H9 (cell line): ENCODE data around the gene SLFN5. TPM values are rescaled to one million over a fixed set of nuclear protein-coding genes. Genes with fewer than 3 reads are reported as not detected.

ENCODE experiments used
- DNase-seq: peaks from one replicate; pipeline ENCODE4 v3.0.0-alpha.2; 2017
- H2AFZ ChIP-seq: one replicate; pipeline ENCODE4 v1.6.1; 2013; ENCODE audit warnings: mild to moderate bottlenecking, low read length, control low read depth, moderate library complexity
- H2AK5ac ChIP-seq: 2 replicates; pipeline ENCODE4 v1.6.1; 2013; ENCODE audit warnings: low read length, control low read depth, mixed read lengths; ENCODE audit not compliant: insufficient read length
- H2BK120ac ChIP-seq: one replicate; pipeline ENCODE4 v1.6.1; 2013; ENCODE audit warnings: low read depth, mild to moderate bottlenecking, low read length, control low read depth, inconsistent platforms; ENCODE audit not compliant: poor library complexity, severe bottlenecking
- H2BK12ac ChIP-seq: 2 replicates; pipeline ENCODE4 v1.6.1; 2013; ENCODE audit warnings: low read length, control low read depth, mixed read lengths, low read depth; ENCODE audit not compliant: insufficient read length
- H2BK15ac ChIP-seq: 2 replicates; pipeline ENCODE4 v1.6.1; 2013; ENCODE audit warnings: low read depth, low read length, control low read depth
- H2BK20ac ChIP-seq: one replicate; pipeline ENCODE4 v1.6.1; 2013; ENCODE audit warnings: low read depth, mild to moderate bottlenecking, low read length, control low read depth, inconsistent platforms; ENCODE audit not compliant: poor library complexity, severe bottlenecking
- H2BK5ac ChIP-seq: 2 replicates; pipeline ENCODE4 v1.6.1; 2013; ENCODE audit warnings: low read length, control low read depth, mixed read lengths; ENCODE audit not compliant: insufficient read length
- H3K14ac ChIP-seq: 2 replicates; pipeline ENCODE4 v1.6.1; 2013; ENCODE audit warnings: low read length, control low read depth; ENCODE audit not compliant: insufficient read depth
- H3K18ac ChIP-seq: 2 replicates; pipeline ENCODE4 v1.6.1; 2013; ENCODE audit warnings: low read depth, mild to moderate bottlenecking, mixed read lengths, low read length, control low read depth; ENCODE audit not compliant: insufficient read length
- H3K23ac ChIP-seq: 2 replicates; pipeline ENCODE4 v1.6.1; 2013; ENCODE audit warnings: low read length, control low read depth, mixed read lengths, low read depth; ENCODE audit not compliant: insufficient read length
- H3K23me2 ChIP-seq: 2 replicates; pipeline ENCODE4 v1.6.1; 2013; ENCODE audit warnings: low read depth, mild to moderate bottlenecking, mixed read lengths, low read length, control low read depth; ENCODE audit not compliant: insufficient read length, poor library complexity, severe bottlenecking
- H3K27ac ChIP-seq: 2 replicates; pipeline ENCODE4 v1.5.1; 2013; ENCODE audit warnings: low read length, control low read depth, mixed read lengths, low read depth; ENCODE audit not compliant: insufficient read length
- H3K27me3 ChIP-seq: 2 replicates; pipeline ENCODE4 v1.6.1; 2013; ENCODE audit warnings: low read length, control low read depth, inconsistent platforms; ENCODE audit not compliant: insufficient read depth
- H3K4ac ChIP-seq: 2 replicates; pipeline ENCODE4 v1.6.1; 2013; ENCODE audit warnings: low read depth, mild to moderate bottlenecking, control low read depth, inconsistent platforms, low read length, moderate library complexity
- H3K4me1 ChIP-seq: 2 replicates; pipeline ENCODE4 v1.6.1; 2013; ENCODE audit warnings: low read length, control low read depth, inconsistent platforms; ENCODE audit not compliant: insufficient read depth
- H3K4me2 ChIP-seq: 2 replicates; pipeline ENCODE4 v1.6.1; 2013; ENCODE audit warnings: low read length, control low read depth, mixed read lengths; ENCODE audit not compliant: insufficient read length, insufficient read depth
- H3K56ac ChIP-seq: 2 replicates; pipeline ENCODE4 v1.6.1; 2013; ENCODE audit warnings: low read depth, mild to moderate bottlenecking, mixed read lengths, low read length, control low read depth; ENCODE audit not compliant: insufficient read length
- H3K79me1 ChIP-seq: 2 replicates; pipeline ENCODE4 v1.6.1; 2013; ENCODE audit warnings: low read depth, mild to moderate bottlenecking, moderate library complexity, low read length, control low read depth, inconsistent platforms; ENCODE audit not compliant: insufficient read depth, poor library complexity, severe bottlenecking
- H3K79me2 ChIP-seq: 2 replicates; pipeline ENCODE4 v1.6.1; 2013; ENCODE audit warnings: low read length, control low read depth, inconsistent platforms; ENCODE audit not compliant: insufficient read depth
- H3K9ac ChIP-seq: 2 replicates; pipeline ENCODE4 v1.6.1; 2013; ENCODE audit warnings: low read length, control low read depth, mixed read lengths; ENCODE audit not compliant: insufficient read length; ENCODE audit errors: extremely low read depth
- H3K9me3 ChIP-seq: one replicate; pipeline ENCODE4 v1.6.1; 2013; ENCODE audit warnings: low read depth, low read length, inconsistent platforms; ENCODE audit not compliant: control insufficient read depth
- H3T11ph ChIP-seq: one replicate; pipeline ENCODE4 v1.6.1; 2013; ENCODE audit warnings: mild to moderate bottlenecking, low read length, control low read depth, inconsistent platforms
- H4K20me1 ChIP-seq: one replicate; pipeline ENCODE4 v1.6.1; 2013; ENCODE audit not compliant: control insufficient read depth, insufficient read length, insufficient read depth
- H4K5ac ChIP-seq: 2 replicates; pipeline ENCODE4 v1.6.1; 2013; ENCODE audit warnings: low read depth, mild to moderate bottlenecking, mixed read lengths, low read length, control low read depth; ENCODE audit not compliant: insufficient read length
- H4K8ac ChIP-seq: replicated peaks from 2 replicates; pipeline ENCODE4 v1.6.1; 2013; ENCODE audit warnings: low read length, control low read depth, mixed read lengths, low read depth; ENCODE audit not compliant: insufficient read length
- H4K91ac ChIP-seq: 2 replicates; pipeline ENCODE4 v1.6.1; 2013; ENCODE audit warnings: low read depth, mild to moderate bottlenecking, moderate library complexity, mixed read lengths, low read length, control low read depth; ENCODE audit not compliant: insufficient read length
- H3K27ac Mint-ChIP-seq, 3 experiments: 2 replicates in 2 of 3; 3 replicates in 1 of 3; pipeline ENCODE4 v1.8.0; 2020 to 2021; ENCODE audit warnings: mixed read lengths in 3 of 3, mild to moderate bottlenecking in 1 of 3, moderate library complexity in 1 of 3
- H3K27me3 Mint-ChIP-seq: 2 replicates; pipeline ENCODE4 v1.8.0; 2021; ENCODE audit warnings: low read depth, mild to moderate bottlenecking, moderate library complexity, mixed read lengths
- H3K36me3 Mint-ChIP-seq, 3 experiments: 2 replicates in 2 of 3; 3 replicates in 1 of 3; pipeline ENCODE4 v1.8.0; 2020 to 2021; ENCODE audit warnings: low read depth in 3 of 3, mixed read lengths in 3 of 3; ENCODE audit not compliant: insufficient read depth in 1 of 3
- H3K4me1 Mint-ChIP-seq, 2 experiments: 2 replicates each; pipeline ENCODE4 v1.8.0; 2020; ENCODE audit warnings: mixed read lengths in 2 of 2
- H3K4me3 Mint-ChIP-seq, 2 experiments: 2 replicates in 1 of 2; 3 replicates in 1 of 2; pipeline ENCODE4 v1.8.0; 2020 to 2021; ENCODE audit warnings: mild to moderate bottlenecking in 2 of 2, mixed read lengths in 2 of 2, moderate library complexity in 1 of 2
- H3K9me3 Mint-ChIP-seq, 2 experiments: 2 replicates in 1 of 2; 3 replicates in 1 of 2; pipeline ENCODE4 v1.8.0; 2020; ENCODE audit warnings: mild to moderate bottlenecking in 2 of 2, mixed read lengths in 2 of 2, moderate library complexity in 1 of 2
- CTCF ChIP-seq: fragments of 200-600 bp; sonication (generic); conservative IDR thresholded peaks from 3 replicates; pipeline ENCODE4 v1.8.0; 2021; ENCODE audit warnings: antibody characterized with exemption, mild to moderate bottlenecking
- WGBS: extraction: QIAGEN DNeasy Blood & Tissue Kit; methylation state at CpG from one replicate; pipeline ENCODE4 v1.1.7; 2013; ENCODE audit warnings: missing lambda C conversion rate, low lambda C conversion rate, mixed read lengths; ENCODE audit not compliant: insufficient read length; ENCODE audit errors: extremely low coverage; 5-methylcytosine and 5-hydroxymethylcytosine counted together
- total RNA-seq: library from RNA; stranded (reverse); gene quantifications from 2 replicates; pipeline ENCODE4 v1.2.1, GENCODE V29; 2021

Gene SLFN5
- total RNA-seq, 1 experiment from 2014 or later, result 2.9 TPM

GRCh38 chr17:35218915-35219314 lies 24.0 kb upstream of the SLFN5 start:
- H3K27ac Mint-ChIP-seq, result no peak overlapping the region

More at GRCh38 chr17:35218915-35219314, 24.0 kb upstream of the SLFN5 start:
- no peak overlapping the region for H3K27ac ChIP-seq
- H3K4me1 Mint-ChIP-seq, result peaks cover 5 to 6% of the 10 kb centered on the region in 2 experiments; a peak in 3 of 4 replicates
- no peak overlapping the region for H3K23ac ChIP-seq
- no peak for DNase-seq
- H3K9me3 Mint-ChIP-seq, result peaks cover 0 to 9% of the 10 kb centered on the region in 2 experiments; a peak in 3 of 5 replicates
- H4K91ac ChIP-seq, result no peak overlapping the region
- H3K79me2 ChIP-seq, result no peaks in the 10 kb centered on the region
- no peak overlapping the region for H3T11ph ChIP-seq
- no peak overlapping the region for H3K4me2 ChIP-seq
- H3K23me2 ChIP-seq, result no peaks in the 10 kb centered on the region
- no peak overlapping the region for H2AFZ ChIP-seq
- H2AK5ac ChIP-seq, result no peak overlapping the region
- no peaks in the 10 kb centered on the region for H4K20me1 ChIP-seq
- H3K4me1 ChIP-seq, result no peaks in the 10 kb centered on the region
- H2BK120ac ChIP-seq, result no peak overlapping the region
- no CpG with 5 or more reads among the region's 2 CpGs for WGBS
- no peak overlapping the region for H2BK15ac ChIP-seq
- H3K27me3 ChIP-seq, result no peaks in the 10 kb centered on the region
- peaks cover 3% of the 10 kb centered on the region for H3K27me3 Mint-ChIP-seq
- H2BK12ac ChIP-seq, result no peak overlapping the region
- H3K36me3 Mint-ChIP-seq, result no peaks in the 10 kb centered on the region
- no peak overlapping the region for H2BK20ac ChIP-seq
- H3K9me3 ChIP-seq, result no peaks in the 10 kb centered on the region
- H3K4ac ChIP-seq, result no peak overlapping the region
- no peak overlapping the region for H3K56ac ChIP-seq
- no peak for TF ChIP-seq CTCF
- H2BK5ac ChIP-seq, result no peak overlapping the region
- H3K4me3 Mint-ChIP-seq, result no peak overlapping the region
- no peak overlapping the region for H4K5ac ChIP-seq
- no peak overlapping the region for H3K18ac ChIP-seq
- no peaks in the 10 kb centered on the region for H3K79me1 ChIP-seq
- no peak overlapping the region for H3K14ac ChIP-seq
- H3K9ac ChIP-seq, result no peak overlapping the region
- H4K8ac ChIP-seq, result no peak overlapping the region
